Small intestine (tissue), 7 donors: ENCODE data around the gene KIAA1217. TPM values are rescaled to one million over a fixed set of nuclear protein-coding genes. Genes with fewer than 3 reads are reported as not detected.
"Not testable (repeated sequence)": the region's sequence is repeated elsewhere in the genome, so short reads cannot be mapped to it uniquely, and the experiment has no call there.

Experiments used
- DNase-seq, 2 donors: peaks; one replicate each; pipeline versions ENCODE4 v3.0.0 to v3.0.0-alpha.2; 2013
- FAIRE-seq: peaks from 2 replicates; lab custom pipeline; 2012; peaks lifted over from hg19 to GRCh38; lab: Jason Lieb, UNC
- H3K27ac ChIP-seq, 3 donors: one replicate each; pipeline ENCODE4 v1.5.1; 2013; ENCODE audit warnings: low read length in 2 of 3, mild to moderate bottlenecking in 2 of 3, control low read depth in 1 of 3, inconsistent platforms in 1 of 3, low read depth in 1 of 3, moderate library complexity in 1 of 3
- H3K27me3 ChIP-seq, 3 donors: one replicate each; pipeline ENCODE4 v1.6.1; 2013; ENCODE audit warnings: low read length in 3 of 3, inconsistent platforms in 1 of 3; ENCODE audit not compliant: control insufficient read depth in 3 of 3, insufficient read depth in 3 of 3
- H3K36me3 ChIP-seq, 3 donors: one replicate each; pipeline ENCODE4 v1.6.1; 2013; ENCODE audit warnings: low read length in 3 of 3, inconsistent platforms in 1 of 3, low read depth in 1 of 3, mild to moderate bottlenecking in 1 of 3, moderate library complexity in 1 of 3; ENCODE audit not compliant: control insufficient read depth in 3 of 3, insufficient read depth in 2 of 3
- H3K4me1 ChIP-seq, 3 donors: one replicate each; pipeline ENCODE4 v1.6.1; 2013; ENCODE audit warnings: low read length in 2 of 3, inconsistent platforms in 1 of 3, low read depth in 1 of 3, mild to moderate bottlenecking in 1 of 3, moderate library complexity in 1 of 3; ENCODE audit not compliant: control insufficient read depth in 3 of 3, insufficient read depth in 2 of 3
- H3K4me3 ChIP-seq, 3 donors: one replicate each; pipeline ENCODE4 v1.5.1; 2013; ENCODE audit warnings: low read length in 3 of 3, control low read depth in 1 of 3, inconsistent platforms in 1 of 3, low read depth in 1 of 3, mild to moderate bottlenecking in 1 of 3, moderate library complexity in 1 of 3
- H3K9me3 ChIP-seq, 2 donors: one replicate each; pipeline ENCODE4 v1.6.1; 2013; ENCODE audit warnings: low read depth in 1 of 2, low read length in 1 of 2; ENCODE audit not compliant: control insufficient read depth in 2 of 2, insufficient read depth in 1 of 2
- WGBS, 3 donors: extraction: QIAGEN DNeasy Blood & Tissue Kit; methylation state at CpG; one replicate each; pipeline ENCODE4 v1.1.7; 2013; 5-methylcytosine and 5-hydroxymethylcytosine counted together
- polyA plus RNA-seq, 4 donors: library from polyadenylated mRNA; stranded (reverse) in 3 of 4; unstranded in 1 of 4; fragments of 200-250 nt in 3 of 4; fragments of 120-200 nt in 1 of 4; gene quantifications; one replicate each; pipeline versions ENCODE4 v1.2.1 to v1.2.3, GENCODE V29; 2013
- donor health status: healthy with polysubstance abuse.
- donor health status: control.
- donor health status: control.
- donor health status: Bipolar disorder and iron deficiency.
- donor health status: healthy.

The KIAA1217 gene
- polyA plus RNA-seq, 4 donors = 9.0 to 55.1 (median 11.0) TPM

DNA sequence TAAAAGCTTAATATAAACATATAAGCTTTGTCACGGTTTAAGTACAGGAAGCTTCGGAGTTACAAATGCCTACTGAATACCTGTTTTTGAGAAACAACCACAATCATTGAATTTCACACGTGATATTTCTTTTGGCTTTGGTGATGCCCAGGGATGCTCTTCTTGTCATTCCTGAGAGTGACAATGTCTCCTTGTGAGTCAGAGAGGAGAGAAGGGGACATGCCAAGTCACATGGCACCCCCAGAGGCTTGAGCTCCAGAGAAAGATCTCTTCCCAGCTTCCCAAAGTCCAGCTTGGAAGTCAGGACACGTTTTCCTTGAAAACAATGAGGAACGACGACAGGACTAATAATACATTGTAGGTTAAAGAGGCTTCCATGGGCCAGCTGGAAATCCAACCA is 272.3 kb downstream of the KIAA1217 start:
- WGBS, 3 donors = 57 to 66% (median 63%) methylated on average over 6 of the region's 6 CpGs
- Histone ChIP-seq H3K9me3 (peaks cover 2 to 6% of the 10 kb centered on the region in 2 donors), H3K4me1 (peaks cover 3 to 11% (median 6%) of the 10 kb centered on the region in 3 donors), H3K27ac (peak overlapping the region in 2 of 3 donors; percentile 28 to 37), H3K4me3 (no peak overlapping the region), H3K27me3 (no peaks in the 10 kb centered on the region), H3K36me3 (peaks cover 0 to 38% (median 6%) of the 10 kb centered on the region in 3 donors)
- FAIRE-seq (no peak), DNase-seq (no peak)

- not testable (repeated sequence) for H3K27me3 ChIP-seq, DNase-seq, H3K9me3 ChIP-seq, FAIRE-seq, H3K4me3 ChIP-seq
- Histone ChIP-seq H3K27ac (peak overlapping the region in 2 of 3 donors; percentile 87 to 94), H3K4me1 (peaks cover 2 to 11% (median 3%) of the 10 kb centered on the region in 3 donors), H3K36me3 (peaks cover 0 to 46% (median 4%) of the 10 kb centered on the region in 3 donors)
Measured at GRCh38 chr10:24482713-24483112, 273.8 kb downstream of the KIAA1217 start.

DNA sequence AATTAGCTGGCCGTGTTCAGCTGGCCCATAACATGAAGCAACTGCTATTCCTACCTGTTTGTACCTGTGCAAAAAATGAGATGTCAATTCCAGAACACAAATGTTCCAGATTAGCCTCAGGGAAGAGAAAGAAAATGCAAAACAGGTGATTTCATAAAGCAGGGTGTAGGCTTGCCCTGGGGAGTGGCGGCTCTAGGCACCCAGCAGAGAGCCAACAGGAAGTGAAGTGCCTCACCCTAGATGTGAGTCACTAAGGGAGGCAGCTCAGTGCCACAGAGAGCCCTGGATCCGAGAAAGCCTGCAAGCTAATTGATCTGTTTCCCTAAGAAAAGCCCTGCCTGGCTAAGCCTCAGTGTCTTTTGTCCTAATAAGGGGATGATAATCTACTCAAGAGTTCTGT is 274.8 kb downstream of the KIAA1217 start:
- WGBS, 3 donors = 6 to 37% (median 26%) methylated on average over 3 of the region's 3 CpGs

GRCh38 chr10:24484771-24485170 is 275.8 kb downstream of the KIAA1217 start:
- no peak for FAIRE-seq
- Histone ChIP-seq H3K9me3 (peaks cover 0 to 1% of the 10 kb centered on the region in 2 donors), H3K36me3 (peaks cover 0 to 43% (median 0%) of the 10 kb centered on the region in 3 donors), H3K4me3 (no peak overlapping the region), H3K27me3 (no peaks in the 10 kb centered on the region), H3K4me1 (peaks cover 2 to 11% (median 6%) of the 10 kb centered on the region in 3 donors), H3K27ac (peak overlapping the region; percentile 55 to 73 (median 67))
- DNase-seq = peak in 1 of 2 donors; percentile 22
- whole genome bisulfite sequencing, 3 donors = 74 to 79% (median 74%) methylated on average over 3 of the region's 3 CpGs

More for the DNA sequence above, 274.8 kb downstream of the KIAA1217 start:
- H3K36me3 ChIP-seq = peaks cover 0 to 44% (median 4%) of the 10 kb centered on the region in 3 donors
- no peak for FAIRE-seq
- no peaks in the 10 kb centered on the region for H3K27me3 ChIP-seq
- H3K27ac ChIP-seq = peak overlapping the region; percentile 87 to 94 (median 94)
- peak; percentile 89 to 96 for DNase-seq
- peaks cover 2 to 11% (median 3%) of the 10 kb centered on the region in 3 donors for H3K4me1 ChIP-seq
- no peak overlapping the region for H3K4me3 ChIP-seq
- peaks cover 2 to 6% of the 10 kb centered on the region in 2 donors for H3K9me3 ChIP-seq

GRCh38 chr10:24485304-24485703 is 276.4 kb downstream of the KIAA1217 start:
- FAIRE-seq = no peak
- Histone ChIP-seq H3K9me3 (no peaks in the 10 kb centered on the region), H3K4me1 (peaks cover 2 to 11% (median 6%) of the 10 kb centered on the region in 3 donors), H3K36me3 (peaks cover 0 to 40% (median 0%) of the 10 kb centered on the region in 3 donors), H3K4me3 (no peak overlapping the region), H3K27ac (peak overlapping the region in 2 of 3 donors; percentile 30 to 73), H3K27me3 (no peaks in the 10 kb centered on the region)
- WGBS, 3 donors = 59 to 73% (median 65%) methylated on average over 5 of the region's 5 CpGs
- no peak for DNase-seq

DNA sequence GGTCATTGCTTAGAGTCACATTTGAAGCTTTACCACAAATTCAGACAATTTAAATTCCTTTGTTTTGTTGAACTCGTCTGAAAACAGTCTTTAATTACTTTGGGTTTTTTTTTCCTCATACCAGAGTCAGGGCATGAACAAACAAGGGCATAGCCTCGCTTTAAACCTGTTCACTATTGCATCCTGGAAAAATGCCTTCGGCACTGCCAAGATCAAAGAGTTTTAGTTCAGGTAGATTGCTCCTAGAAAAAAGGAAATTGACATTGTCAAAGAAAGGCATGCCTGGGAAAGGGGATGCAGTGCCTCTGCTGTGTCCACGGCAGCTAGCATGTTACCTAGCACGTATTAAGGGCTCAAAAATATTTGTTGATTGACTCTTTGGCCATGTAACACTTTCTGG is 279.7 kb downstream of the KIAA1217 start:
- WGBS, 3 donors = 17 to 52% (median 29%) methylated on average over 5 of the region's 5 CpGs
- H3K27ac ChIP-seq = peak overlapping the region in 1 of 3 donors; percentile 37
- FAIRE-seq = no peak

GRCh38 chr10:24493165-24493564 is 284.2 kb downstream of the KIAA1217 start:
- DNase-seq (peak; percentile 50 to 52), FAIRE-seq (no peak)
- WGBS, 3 donors = 56 to 70% (median 67%) methylated on average over 4 of the region's 4 CpGs
- H3K27me3 ChIP-seq = no peaks in the 10 kb centered on the region
- H3K9me3 ChIP-seq = no peaks in the 10 kb centered on the region
- peaks cover 2 to 33% (median 7%) of the 10 kb centered on the region in 3 donors for H3K36me3 ChIP-seq
- no peak overlapping the region for H3K27ac ChIP-seq
- no peak overlapping the region for H3K4me3 ChIP-seq
- peaks cover 0 to 20% (median 3%) of the 10 kb centered on the region in 3 donors for H3K4me1 ChIP-seq

More for the DNA sequence above, 279.7 kb downstream of the KIAA1217 start:
- peaks cover 0 to 36% (median 0%) of the 10 kb centered on the region in 3 donors for H3K36me3 ChIP-seq
- no peaks in the 10 kb centered on the region for H3K9me3 ChIP-seq
- DNase-seq = peak; percentile 27 to 40
- H3K4me3 ChIP-seq = no peak overlapping the region
- H3K27me3 ChIP-seq = no peaks in the 10 kb centered on the region
- H3K4me1 ChIP-seq = peaks cover 0 to 8% (median 3%) of the 10 kb centered on the region in 3 donors

- Histone ChIP-seq H3K36me3 (peaks cover 2 to 36% (median 7%) of the 10 kb centered on the region in 3 donors), H3K4me1 (peaks cover 0 to 20% (median 0%) of the 10 kb centered on the region in 3 donors), H3K27ac (no peak overlapping the region), H3K9me3 (no peaks in the 10 kb centered on the region), H3K27me3 (no peaks in the 10 kb centered on the region), H3K4me3 (no peak overlapping the region)
- DNase-seq = peak; percentile 23 to 69
- FAIRE-seq = no peak
- 21 to 69% (median 42%) methylated on average over 8 of the region's 8 CpGs for WGBS, 3 donors
Measured at GRCh38 chr10:24494236-24494635, 285.3 kb downstream of the KIAA1217 start.
